ENCODE results near the gene CNTRL. TPM values are rescaled to one million over a fixed set of nuclear protein-coding genes. Genes with fewer than 3 reads are reported as not detected.

Gene CNTRL
- total RNA-seq, 1 experiment from 2014 or later: 18.9 TPM

DNA sequence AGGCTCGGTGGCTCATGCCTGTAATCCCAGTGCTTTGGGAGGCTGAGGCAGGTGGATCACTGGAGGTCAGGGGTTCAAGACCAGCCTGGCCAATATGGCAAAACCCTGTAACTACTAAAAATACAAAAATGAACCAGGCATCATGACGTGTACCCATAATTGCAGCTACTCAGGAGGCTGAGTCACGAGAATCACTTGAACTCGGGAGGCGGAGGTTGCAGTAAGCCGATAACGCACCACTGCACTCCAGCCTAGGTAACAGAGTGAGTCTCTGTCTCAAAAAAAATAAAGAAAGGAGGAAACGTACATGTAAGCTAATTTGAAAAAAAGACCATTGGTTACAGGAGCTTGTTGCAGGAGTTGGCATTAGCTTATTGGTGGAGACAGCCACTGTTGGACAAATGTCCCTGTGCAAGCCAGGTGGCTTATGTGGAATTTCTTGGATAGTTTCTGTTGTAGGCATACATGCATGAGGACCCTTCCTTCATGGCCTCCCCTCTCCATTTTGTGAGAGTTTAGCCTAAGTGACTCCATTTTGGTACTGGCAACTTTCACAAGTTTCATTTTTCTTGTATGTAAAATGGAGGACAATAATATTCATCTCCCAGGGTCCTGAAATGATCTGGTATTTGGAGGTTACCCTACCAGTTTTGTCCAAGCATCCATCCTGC, 143.7 kb downstream of the CNTRL start:
- no peak for DNase-seq (ENCODE audit: unreplicated experiment)
- Mint-ChIP-seq H3K27me3 (ENCODE audit: insufficient read depth, unreplicated experiment) (no peaks in the 10 kb centered on the region), H3K4me3 (ENCODE audit: unreplicated experiment) (no peak overlapping the region), H3K4me1 (ENCODE audit: insufficient read depth, unreplicated experiment) (peaks cover 9% of the 10 kb centered on the region), H3K27ac (ENCODE audit: low read depth, unreplicated experiment) (no peak overlapping the region), H3K9me3 (ENCODE audit: unreplicated experiment) (no peaks in the 10 kb centered on the region), H3K36me3 (ENCODE audit: insufficient read depth, unreplicated experiment) (no peaks in the 10 kb centered on the region)
- intact Hi-C loops (cut with micrococcal nuclease): no loop called here
- CTCF ChIA-PET: interaction anchor here (0.6 to 6.6 kb wide), 8 partner anchors 52 to 1284 kb away, joined by 3 to 49 read pairs (median 4); partner anchors contain the start of gene GSN
- POLR2A ChIA-PET: interaction anchor here (0.6 to 1.3 kb wide), 2 partner anchors 49 to 142 kb away, joined by 3 read pairs; partner anchors contain the start of gene GSN
- no TSS peak for BruUV-seq (replicated peaks)
- TF ChIP-seq, protein P1, sequence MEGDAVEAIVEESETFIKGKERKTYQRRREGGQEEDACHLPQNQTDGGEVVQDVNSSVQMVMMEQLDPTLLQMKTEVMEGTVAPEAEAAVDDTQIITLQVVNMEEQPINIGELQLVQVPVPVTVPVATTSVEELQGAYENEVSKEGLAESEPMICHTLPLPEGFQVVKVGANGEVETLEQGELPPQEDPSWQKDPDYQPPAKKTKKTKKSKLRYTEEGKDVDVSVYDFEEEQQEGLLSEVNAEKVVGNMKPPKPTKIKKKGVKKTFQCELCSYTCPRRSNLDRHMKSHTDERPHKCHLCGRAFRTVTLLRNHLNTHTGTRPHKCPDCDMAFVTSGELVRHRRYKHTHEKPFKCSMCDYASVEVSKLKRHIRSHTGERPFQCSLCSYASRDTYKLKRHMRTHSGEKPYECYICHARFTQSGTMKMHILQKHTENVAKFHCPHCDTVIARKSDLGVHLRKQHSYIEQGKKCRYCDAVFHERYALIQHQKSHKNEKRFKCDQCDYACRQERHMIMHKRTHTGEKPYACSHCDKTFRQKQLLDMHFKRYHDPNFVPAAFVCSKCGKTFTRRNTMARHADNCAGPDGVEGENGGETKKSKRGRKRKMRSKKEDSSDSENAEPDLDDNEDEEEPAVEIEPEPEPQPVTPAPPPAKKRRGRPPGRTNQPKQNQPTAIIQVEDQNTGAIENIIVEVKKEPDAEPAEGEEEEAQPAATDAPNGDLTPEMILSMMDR (IDR thresholded peaks at IDR 0.05; ENCODE audit: unreplicated experiment): no peak

DNA sequence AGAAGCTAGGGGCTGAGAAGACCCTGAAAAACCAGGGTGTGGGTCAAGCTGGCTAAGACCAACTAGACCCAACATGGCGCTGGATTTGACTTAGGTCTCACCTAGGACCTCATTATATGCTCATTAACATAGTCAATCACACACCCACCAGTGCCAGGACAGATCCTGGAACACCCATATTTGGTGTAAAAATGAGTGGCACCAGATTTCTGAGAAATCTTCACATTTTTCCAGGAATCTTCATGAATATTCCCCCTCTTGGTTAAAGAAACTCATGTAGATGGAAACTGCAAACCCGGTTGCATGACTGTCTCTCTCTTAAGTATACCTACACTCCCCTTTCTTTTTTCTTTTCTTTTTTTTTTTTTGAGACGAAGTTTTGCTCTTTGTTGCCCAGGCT, 144.8 kb downstream of the CNTRL start:
- H3K36me3 Mint-ChIP-seq (ENCODE audit: insufficient read depth, unreplicated experiment): no peaks in the 10 kb centered on the region
- no peak overlapping the region for H3K4me3 Mint-ChIP-seq (ENCODE audit: unreplicated experiment)
- no peaks in the 10 kb centered on the region for H3K9me3 Mint-ChIP-seq (ENCODE audit: unreplicated experiment)
- no TSS peak for BruUV-seq (replicated peaks)
- intact Hi-C loops (cut with micrococcal nuclease): no loop called here
- CTCF ChIA-PET: interaction anchor here (0.6 kb wide), 2 partner anchors 58 to 504 kb away, joined by 4 read pairs; no protein-coding TSS in a partner anchor
- no peaks in the 10 kb centered on the region for H3K27me3 Mint-ChIP-seq (ENCODE audit: insufficient read depth, unreplicated experiment)
- TF ChIP-seq, protein P1 (IDR thresholded peaks at IDR 0.05; ENCODE audit: unreplicated experiment): no peak
- no peak for DNase-seq (ENCODE audit: unreplicated experiment)
- POLR2A ChIA-PET: no interaction called here
- H3K27ac Mint-ChIP-seq (ENCODE audit: low read depth, unreplicated experiment): no peak overlapping the region
- H3K4me1 Mint-ChIP-seq (ENCODE audit: insufficient read depth, unreplicated experiment): peaks cover 9% of the 10 kb centered on the region

DNA sequence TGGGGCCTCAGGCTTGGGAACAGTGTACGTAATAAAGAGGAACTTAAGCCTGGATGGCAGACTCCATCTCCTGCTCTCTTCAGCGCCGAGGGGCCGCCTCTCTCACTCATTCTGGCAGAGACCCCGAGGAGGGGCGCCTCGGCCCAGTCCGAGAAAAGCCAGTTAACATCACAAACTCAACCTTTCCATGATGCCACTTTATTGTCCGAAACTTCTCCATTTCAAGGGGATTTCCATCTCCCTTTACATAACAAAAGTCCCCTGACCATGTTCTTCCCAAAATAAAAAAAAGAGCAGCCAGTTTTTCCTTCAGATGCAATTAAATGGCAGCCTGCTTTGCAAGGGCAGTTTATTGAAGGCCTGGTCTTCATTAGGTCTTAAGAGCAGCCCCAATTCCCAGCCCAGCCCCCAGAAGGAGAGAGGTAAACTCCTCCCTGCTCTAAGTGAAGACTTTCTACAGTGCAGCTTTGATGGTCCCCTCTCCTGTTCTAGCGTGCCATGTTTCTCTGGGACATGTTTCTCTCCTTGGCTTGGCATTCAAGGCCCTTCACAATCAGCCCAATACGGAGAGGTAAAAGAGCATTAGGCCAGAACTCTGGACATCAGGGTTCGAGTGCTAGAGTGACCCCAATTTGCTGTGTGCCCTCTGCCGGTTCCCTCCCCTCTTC, 146.4 kb downstream of the CNTRL start:
- Mint-ChIP-seq H3K27me3 (ENCODE audit: insufficient read depth, unreplicated experiment) (no peaks in the 10 kb centered on the region), H3K4me1 (ENCODE audit: insufficient read depth, unreplicated experiment) (peaks cover 9% of the 10 kb centered on the region), H3K27ac (ENCODE audit: low read depth, unreplicated experiment) (no peak overlapping the region), H3K9me3 (ENCODE audit: unreplicated experiment) (no peaks in the 10 kb centered on the region), H3K4me3 (ENCODE audit: unreplicated experiment) (no peak overlapping the region), H3K36me3 (ENCODE audit: insufficient read depth, unreplicated experiment) (no peaks in the 10 kb centered on the region)
- POLR2A ChIA-PET: no interaction called here
- intact Hi-C loops (cut with micrococcal nuclease): no loop called here
- DNase-seq (ENCODE audit: unreplicated experiment): no peak
- TF ChIP-seq, protein P1 (IDR thresholded peaks at IDR 0.05; ENCODE audit: unreplicated experiment): no peak
- CTCF ChIA-PET: interaction anchor here (0.7 to 6.6 kb wide), 10 partner anchors 8 to 316 kb away, joined by 3 to 53 read pairs (median 4); no protein-coding TSS in a partner anchor
- no TSS peak for BruUV-seq (replicated peaks)

DNA sequence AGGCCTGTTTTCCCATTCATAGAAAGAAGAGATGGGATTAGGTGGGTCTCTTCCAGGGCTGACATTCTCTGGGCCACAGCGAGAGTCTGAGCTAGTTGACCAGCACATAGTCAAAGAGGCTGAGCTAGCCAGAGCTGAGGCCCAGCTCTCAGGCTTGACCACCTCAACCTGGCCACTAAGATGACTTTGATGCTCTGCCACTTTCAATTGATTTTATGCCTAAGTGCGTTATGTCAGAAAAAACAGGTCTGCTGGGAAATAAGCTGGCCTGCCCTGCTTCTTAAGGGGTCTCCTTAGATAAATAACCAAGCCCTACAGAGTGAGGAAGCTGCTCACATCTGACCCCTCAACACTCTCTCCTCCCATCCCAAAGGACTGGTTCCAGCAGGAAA, 146.9 kb downstream of the CNTRL start:
- peaks cover 9% of the 10 kb centered on the region for H3K4me1 Mint-ChIP-seq (ENCODE audit: insufficient read depth, unreplicated experiment)
- H3K27ac Mint-ChIP-seq (ENCODE audit: low read depth, unreplicated experiment): no peak overlapping the region
- ChIA-PET POLR2A (no interaction called here), CTCF (interaction anchor here (0.6 to 6.6 kb wide), 10 partner anchors 8 to 429 kb away, joined by 3 to 53 read pairs (median 4); partner anchors contain the start of gene FBXW2)
- no TSS peak for BruUV-seq (replicated peaks)
- TF ChIP-seq, protein P1 (IDR thresholded peaks at IDR 0.05; ENCODE audit: unreplicated experiment): no peak
- H3K27me3 Mint-ChIP-seq (ENCODE audit: insufficient read depth, unreplicated experiment): no peaks in the 10 kb centered on the region
- no peak for DNase-seq (ENCODE audit: unreplicated experiment)
- H3K4me3 Mint-ChIP-seq (ENCODE audit: unreplicated experiment): no peak overlapping the region
- no peaks in the 10 kb centered on the region for H3K36me3 Mint-ChIP-seq (ENCODE audit: insufficient read depth, unreplicated experiment)
- H3K9me3 Mint-ChIP-seq (ENCODE audit: unreplicated experiment): no peaks in the 10 kb centered on the region
- intact Hi-C loops (cut with micrococcal nuclease): loop anchor here (1.0 kb wide), 1 partner anchor 57 kb away; no protein-coding TSS in a partner anchor
